ENCODE measurements around the gene SBNO2.

SBNO2 gene

DNA sequence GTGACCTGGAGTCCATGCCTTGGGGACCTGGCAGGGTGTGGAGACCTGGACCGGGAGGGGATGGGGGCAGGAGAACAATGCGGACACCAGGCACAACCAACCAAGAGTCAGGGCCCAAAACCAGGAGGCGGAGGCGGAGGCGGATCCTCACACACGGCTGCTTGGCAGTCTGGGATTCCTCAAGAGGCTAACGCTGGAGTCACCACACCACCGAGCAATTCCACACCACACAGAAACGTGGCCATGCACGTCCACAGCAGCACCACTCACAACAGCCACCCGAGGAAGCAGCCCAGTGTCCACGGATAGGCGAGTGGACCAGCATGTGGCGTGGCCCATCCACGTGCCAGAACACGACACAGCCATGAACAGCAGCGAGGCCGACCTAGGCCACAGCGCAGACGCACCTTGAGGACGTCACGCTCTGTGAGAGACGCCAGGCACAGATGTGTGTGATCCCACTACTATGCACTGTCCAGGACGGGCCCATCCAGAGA lies 17.7 kb downstream of the SBNO2 start:
- DNase-seq (ENCODE audit: low read depth in 2 of 3, low spot score in 1 of 3) = no peak

DNA sequence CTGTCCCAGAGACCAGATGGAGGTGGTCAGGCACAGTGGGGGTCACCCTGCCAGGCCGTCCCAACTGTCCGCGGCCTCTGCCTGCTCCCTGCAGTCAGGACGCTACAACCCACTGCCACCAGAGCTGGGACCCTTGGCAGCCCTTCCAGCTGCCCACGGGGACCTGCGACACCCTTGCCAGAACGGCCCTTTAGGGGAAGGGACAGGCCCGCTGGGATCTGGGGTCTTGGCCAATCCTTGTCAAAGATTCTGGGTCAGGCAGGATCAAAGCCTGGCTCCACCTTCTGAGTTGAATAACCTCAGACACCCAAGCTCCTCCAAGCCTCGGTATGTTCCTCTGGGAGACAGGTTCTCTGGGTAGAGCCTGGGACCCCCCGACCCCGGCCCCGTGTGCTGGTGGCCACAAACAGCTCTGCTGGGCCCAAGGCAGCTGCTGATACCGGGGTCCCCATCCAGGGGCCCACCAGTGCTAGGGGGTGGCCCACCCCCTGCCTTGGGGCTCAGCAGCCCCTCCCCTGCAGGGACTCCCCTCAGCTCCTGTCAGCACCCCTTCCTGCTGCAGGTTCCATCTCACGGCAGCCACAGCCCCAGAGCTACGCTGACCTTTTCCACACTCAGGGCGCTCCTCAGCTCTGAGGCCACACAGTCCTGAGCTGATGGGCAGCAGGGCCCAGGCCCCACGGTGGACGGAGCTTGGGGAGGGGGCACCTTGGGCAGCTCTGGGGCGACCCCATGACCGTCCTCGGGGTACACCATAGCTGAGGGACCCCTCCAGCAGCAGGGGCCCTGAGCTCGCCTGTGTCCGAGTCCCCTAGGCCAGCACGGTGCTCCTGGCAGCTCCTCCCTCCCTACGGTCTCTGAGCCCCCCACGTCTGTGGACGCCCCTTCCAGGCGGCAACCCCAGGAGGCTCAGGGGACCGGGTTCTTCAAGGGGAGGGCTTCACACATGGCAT lies 18.4 kb downstream of the SBNO2 start:
- DNase-seq (ENCODE audit: low read depth in 2 of 3, low spot score in 1 of 3) = no peak

DNA sequence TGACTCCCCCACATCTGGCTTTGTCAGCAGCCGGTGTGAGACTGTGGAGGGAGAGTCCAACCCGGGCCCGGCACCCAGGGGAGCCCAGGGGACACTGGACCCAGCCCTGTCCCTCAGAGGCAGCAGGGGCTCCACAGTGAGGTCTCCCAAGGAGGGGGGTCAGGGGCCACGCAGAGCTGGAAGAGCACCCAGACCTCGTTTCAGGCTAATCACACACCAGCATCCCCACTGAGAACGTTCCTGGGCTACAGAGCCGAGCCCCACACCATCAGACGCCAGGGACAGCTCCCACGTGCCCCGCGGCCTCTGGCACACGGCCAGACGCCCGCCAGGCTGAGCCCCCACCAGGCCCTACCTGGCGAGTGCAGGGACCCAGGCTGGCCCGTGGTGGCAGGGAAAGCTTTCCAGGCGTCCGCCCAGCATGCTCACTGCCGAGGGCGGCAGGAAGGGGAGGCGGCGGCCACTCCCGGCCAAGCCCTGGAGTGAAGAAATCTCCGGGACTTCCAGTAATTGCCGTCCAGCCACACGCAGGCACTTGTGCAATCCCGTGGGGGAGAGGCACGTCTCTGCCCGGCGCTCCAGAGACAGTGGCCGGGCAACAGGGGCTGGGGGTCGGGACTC lies 19.2 kb downstream of the SBNO2 start:
- DNase-seq (ENCODE audit: low read depth in 2 of 3, low spot score in 1 of 3) = no peak

- DNase-seq (ENCODE audit: low read depth in 2 of 3, low spot score in 1 of 3) = no peak
Measured at GRCh38 chr19:1153891-1154730, 20.0 kb downstream of the SBNO2 start.

DNA sequence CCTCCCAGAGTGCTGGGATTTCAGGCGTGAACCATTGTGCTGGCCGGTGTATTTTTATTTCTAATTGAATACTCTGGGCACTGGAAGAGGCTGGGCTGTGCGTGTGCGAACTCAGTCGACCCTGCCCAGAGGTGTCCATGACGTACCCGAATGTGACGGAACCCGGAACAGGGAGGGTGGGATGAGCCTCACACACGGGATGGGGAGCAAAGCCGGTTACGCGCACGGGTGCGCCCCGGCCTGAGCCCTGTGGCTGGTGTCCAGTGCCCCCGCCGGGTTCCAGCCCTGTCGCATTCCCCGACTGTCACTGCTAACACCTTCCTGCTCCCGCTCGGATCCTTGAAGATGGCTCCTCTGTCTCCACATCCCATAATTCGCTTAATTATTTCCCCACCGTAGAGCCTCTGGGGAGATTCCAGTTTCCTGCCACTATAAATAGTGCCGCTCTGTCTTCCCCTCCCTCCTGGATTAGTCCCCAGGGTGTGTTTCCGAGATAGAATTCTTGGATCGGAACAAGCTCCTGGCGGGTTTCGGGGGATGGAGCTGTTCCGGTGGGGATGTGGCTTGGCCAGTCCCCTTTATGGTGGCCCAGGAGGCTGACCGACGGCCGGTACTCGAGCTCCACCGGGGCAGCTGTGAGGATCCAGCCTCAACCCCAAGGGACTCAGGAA lies 22.0 kb downstream of the SBNO2 start:
- no peak for DNase-seq (ENCODE audit: low read depth in 2 of 3, low spot score in 1 of 3)

DNA sequence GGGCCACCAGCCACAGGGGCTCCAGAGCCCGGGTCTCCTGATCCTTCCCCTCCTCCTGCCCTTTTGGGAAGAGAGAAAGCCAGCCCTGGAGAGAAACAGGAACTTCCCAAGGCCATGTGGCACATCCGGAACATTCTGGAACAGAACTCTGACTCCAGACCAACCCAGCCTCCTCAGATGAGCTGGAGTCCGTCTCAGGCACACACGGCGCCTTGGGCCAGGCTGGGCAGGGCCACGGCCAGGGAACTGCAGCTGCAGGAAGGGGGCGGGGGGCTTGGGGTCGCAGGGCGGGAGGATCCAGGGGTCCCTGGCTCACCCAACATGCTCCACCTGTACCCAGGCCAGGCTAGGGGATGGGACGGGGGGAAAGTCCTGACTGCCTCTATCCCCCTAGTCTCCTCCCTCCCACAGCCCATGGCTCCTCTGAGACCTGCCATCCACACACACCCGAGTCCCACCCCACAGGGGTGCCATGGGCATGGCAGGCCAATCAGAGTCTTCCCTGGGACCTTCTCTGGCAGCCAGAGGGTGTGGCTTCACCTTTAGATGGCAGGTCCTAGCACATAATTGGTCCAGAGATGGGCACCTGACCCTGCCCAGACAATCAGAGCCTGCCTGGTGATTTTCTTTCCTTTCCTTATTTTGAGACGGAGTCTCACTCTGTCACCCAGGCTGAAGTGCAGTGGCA lies 22.9 kb downstream of the SBNO2 start:
- DNase-seq (ENCODE audit: low read depth in 2 of 3, low spot score in 1 of 3) = no peak

GRCh38 chr19:1150333-1151036 lies 23.6 kb downstream of the SBNO2 start:
- no peak for DNase-seq (ENCODE audit: low read depth in 2 of 3, low spot score in 1 of 3)

DNA sequence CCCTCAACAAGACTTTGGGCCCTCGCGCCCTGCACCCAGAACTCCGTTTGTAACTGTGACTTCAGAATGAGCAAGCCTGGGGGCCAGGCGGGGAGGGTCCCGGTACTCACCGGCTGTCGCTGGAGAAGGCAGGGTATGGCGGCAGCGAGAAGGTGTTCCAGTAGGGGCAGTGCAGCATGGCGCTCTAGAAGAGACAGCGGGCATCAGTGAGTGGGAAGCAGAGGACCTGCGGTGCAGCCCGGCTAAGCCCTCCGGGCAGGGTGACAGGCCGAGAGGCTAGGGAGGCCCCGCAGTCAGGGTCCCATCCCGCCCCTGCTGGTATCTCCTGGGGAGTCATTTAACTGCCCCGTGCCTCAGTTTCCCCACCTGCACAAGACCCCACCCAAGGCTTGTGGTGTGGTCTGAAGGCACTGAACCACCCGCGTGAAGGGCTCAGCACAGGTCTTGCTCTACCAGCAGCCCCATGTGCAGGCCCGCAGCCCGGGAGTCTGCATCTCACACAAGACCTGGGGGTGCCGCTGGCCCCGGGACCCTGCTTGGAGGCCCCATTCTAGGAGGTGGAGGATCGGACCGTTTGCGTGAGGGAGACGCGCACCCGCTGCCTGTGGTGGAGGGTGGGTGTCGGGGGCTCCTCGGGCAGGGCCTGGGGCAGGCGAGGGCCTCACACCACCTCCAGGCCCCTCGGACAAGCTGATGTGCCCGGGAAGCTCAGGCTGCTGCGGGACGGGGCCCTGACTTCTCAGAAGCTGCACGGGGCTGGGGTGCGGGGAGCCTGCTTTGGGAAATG lies 24.6 kb downstream of the SBNO2 start:
- no peak for DNase-seq (ENCODE audit: low read depth in 2 of 3, low spot score in 1 of 3)

DNA sequence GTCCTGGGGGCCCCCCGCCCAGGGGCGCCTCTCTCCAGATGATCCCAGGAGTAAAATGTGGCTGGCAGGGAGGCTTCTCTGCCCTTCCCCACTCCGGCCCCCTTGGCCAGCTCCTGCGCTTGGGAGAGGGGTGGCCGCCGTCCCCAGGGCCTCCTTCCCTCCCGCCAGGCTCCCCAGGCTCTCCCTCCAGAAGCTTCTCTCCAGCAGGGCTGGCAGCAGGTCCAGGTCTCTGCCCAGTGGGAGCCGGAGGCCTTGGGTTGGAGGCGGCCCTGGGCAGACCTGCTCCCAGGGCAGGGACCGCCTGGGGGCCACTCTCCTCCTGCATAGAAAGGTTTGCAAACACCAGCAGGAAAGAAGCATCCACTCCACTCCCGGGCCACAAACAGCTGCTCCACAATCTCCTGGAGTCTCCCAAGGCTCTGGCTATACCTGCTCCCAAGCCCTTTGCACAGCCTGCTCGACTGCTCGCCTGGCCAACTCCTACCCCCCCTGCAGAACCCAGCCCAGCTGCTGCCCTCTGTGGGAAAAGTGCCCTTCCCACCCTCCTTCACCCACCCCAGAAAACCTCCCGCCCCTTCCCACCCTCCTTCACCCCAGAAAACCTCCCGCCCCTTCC lies 26.0 kb downstream of the SBNO2 start:
- DNase-seq (ENCODE audit: low read depth in 2 of 3, low spot score in 1 of 3) = no peak

DNA sequence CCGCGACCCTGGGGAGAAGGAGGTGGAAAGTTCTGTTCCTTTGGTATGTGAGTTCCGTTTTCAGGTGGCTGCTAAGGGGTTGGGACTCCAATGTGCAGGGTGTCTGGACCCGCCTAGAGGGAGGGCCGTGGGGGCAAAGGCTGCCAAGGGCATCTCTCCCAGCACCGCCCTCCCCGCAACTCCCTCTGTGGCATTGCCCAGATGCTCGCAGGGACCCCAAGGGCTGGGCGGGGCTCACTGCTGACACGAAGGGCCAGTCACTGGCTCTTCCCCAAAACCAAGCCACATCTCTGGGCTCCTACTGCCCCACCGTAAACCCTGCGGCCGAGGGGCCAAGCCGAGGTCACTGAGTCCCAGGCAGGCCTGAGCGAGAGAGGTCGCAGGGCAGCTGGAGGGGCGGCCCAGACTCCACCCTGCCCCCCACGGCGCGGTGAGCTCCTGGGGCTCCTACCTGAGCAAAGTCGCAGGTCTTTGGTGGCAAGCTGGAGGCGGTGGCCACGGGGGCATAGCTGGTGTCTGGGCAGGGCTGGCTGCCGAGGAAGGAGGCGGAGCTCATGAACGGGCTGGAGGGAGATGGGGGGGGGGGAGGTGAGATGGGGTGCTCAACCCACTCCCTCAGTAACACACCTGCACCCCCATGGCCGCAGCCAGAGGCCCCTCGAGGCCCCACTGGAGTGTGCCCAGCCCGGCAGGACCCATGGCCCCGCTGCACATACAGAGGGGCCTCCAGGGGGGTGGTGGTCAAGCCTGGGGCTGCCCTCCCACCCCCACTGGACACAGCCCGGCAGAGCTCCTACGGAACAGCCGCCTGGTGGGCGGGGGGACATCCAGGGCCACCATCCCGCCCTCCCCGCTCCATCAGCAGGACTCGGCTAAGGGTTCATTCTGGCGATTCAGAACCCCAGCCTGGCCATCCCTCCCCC lies 26.9 kb downstream of the SBNO2 start:
- DNase-seq (ENCODE audit: low read depth in 2 of 3, low spot score in 1 of 3) = no peak

DNA sequence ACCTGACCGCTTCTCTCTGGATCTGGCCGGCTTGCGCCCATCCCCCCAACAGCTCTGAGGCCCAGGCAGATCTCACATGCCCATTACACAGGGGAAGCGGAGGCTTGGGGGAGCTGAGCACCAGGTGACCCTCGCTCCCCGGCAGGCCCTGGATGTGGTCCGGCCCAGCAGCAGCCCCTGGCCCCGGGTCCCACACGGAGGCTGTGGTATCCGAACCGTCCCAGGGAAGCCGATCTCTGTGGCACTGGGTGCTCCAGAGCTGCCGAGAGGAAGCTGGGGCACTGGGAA lies 27.7 kb downstream of the SBNO2 start:
- DNase-seq (ENCODE audit: low read depth in 2 of 3, low spot score in 1 of 3) = no peak

DNA sequence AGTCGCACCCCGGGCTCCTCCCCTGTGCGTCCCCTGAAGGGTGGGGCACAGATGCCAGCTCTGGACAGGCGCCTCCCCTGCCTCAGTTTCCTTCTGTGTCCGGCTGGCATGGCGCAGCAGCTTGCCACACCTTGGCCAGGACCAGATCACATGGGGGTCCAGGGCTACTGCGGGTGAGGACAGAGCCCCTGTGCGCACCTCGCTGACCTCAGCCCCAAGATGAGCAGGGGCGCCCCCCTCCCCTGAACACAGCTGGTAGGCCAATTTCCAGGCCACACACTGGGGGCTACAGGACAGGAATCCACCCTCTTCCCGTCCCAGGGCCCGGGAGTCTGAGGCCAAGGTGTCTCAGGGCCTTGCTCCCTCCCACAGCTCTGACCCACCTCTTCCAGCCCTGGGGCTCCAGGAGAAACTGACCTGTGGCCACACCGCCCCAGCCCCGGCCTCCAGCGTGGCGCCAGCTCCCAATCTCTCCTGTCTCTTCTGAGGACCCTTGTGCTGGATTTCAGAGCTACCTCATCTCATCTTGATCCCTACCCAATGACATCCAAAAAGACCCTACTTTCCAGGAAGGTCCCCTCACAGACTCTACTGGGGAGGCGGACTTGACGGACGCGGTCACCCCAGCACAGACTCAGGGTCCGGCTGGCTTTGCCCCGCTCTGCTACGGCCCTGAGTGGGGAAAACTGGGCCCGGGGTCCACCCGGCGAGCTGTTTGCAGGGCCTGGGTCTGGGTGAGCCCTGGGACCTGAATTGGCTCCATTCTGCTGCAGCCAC lies 28.2 kb downstream of the SBNO2 start:
- DNase-seq (ENCODE audit: low read depth in 2 of 3, low spot score in 1 of 3) = no peak

- no peak for DNase-seq (ENCODE audit: low read depth in 2 of 3, low spot score in 1 of 3)
Measured at GRCh38 chr19:1144741-1145140, 29.3 kb downstream of the SBNO2 start.

- no peak for DNase-seq (ENCODE audit: low read depth in 2 of 3, low spot score in 1 of 3)
Measured at GRCh38 chr19:1143828-1144399, 30.2 kb downstream of the SBNO2 start.

- no peak for DNase-seq (ENCODE audit: low read depth in 2 of 3, low spot score in 1 of 3)
Measured at GRCh38 chr19:1141944-1142343, 32.1 kb downstream of the SBNO2 start.

- DNase-seq (ENCODE audit: low read depth in 2 of 3, low spot score in 1 of 3) = no peak
Measured at GRCh38 chr19:1140272-1141027, 33.6 kb downstream of the SBNO2 start.
